Measurements from ENCODE around the gene FANCD2OS.
"Not testable (repeated sequence)": the region's sequence is repeated elsewhere in the genome, so short reads cannot be mapped to it uniquely, and the experiment has no call there.

The FANCD2OS gene

GRCh38 chr3:10106919-10107318, 1.1 kb downstream of the FANCD2OS start:
- DNase-seq (ENCODE audit: extremely low spot score): no peak
- no peak for TF ChIP-seq L3MBTL2 (conservative IDR thresholded peaks at IDR 0.05)
- no peak for TF ChIP-seq FOXK2 (IDR thresholded peaks at IDR 0.05)
- TF ChIP-seq TARDBP (IDR thresholded peaks at IDR 0.05): no peak
- TF ChIP-seq FOXM1 (IDR thresholded peaks at IDR 0.05; ENCODE audit: borderline replicate concordance): no peak
- TF ChIP-seq BHLHE40 (IDR thresholded peaks at IDR 0.05; ENCODE audit: borderline replicate concordance): no peak
- no peak for TF ChIP-seq NFRKB (IDR thresholded peaks at IDR 0.05)
- TF ChIP-seq FOXA1 (IDR thresholded peaks at IDR 0.05): no peak
- TF ChIP-seq SUZ12 (IDR thresholded peaks at IDR 0.05): no peak
- TF ChIP-seq HDGF (IDR thresholded peaks at IDR 0.05; ENCODE audit: borderline replicate concordance): no peak
- CTCF ChIA-PET: no interaction called here
- POLR2A ChIA-PET: no interaction called here

GRCh38 chr3:10099041-10099440, 9.0 kb downstream of the FANCD2OS start:
- TF ChIP-seq TARDBP (IDR thresholded peaks at IDR 0.05) (no peak), CTBP1 (IDR thresholded peaks at IDR 0.05; ENCODE audit: borderline replicate concordance) (no peak), ELF4 (IDR thresholded peaks at IDR 0.05) (no peak), L3MBTL2 (conservative IDR thresholded peaks at IDR 0.05) (no peak), PKNOX1 (IDR thresholded peaks at IDR 0.05) (no peak), FOXM1 (IDR thresholded peaks at IDR 0.05; ENCODE audit: borderline replicate concordance) (no peak), FOXA1 (IDR thresholded peaks at IDR 0.05) (no peak), FOXK2 (IDR thresholded peaks at IDR 0.05) (no peak), ARNT (IDR thresholded peaks at IDR 0.05) (no peak), LEF1 (IDR thresholded peaks at IDR 0.05; ENCODE audit: borderline replicate concordance) (no peak), SP1 (IDR thresholded peaks at IDR 0.05) (no peak), ZNF384 (IDR thresholded peaks at IDR 0.05) (no peak), NFRKB (IDR thresholded peaks at IDR 0.05) (no peak), HDGF (IDR thresholded peaks at IDR 0.05; ENCODE audit: borderline replicate concordance) (no peak), SUZ12 (IDR thresholded peaks at IDR 0.05) (no peak), BHLHE40 (IDR thresholded peaks at IDR 0.05; ENCODE audit: borderline replicate concordance) (no peak)
- CTCF ChIA-PET: no interaction called here
- no peak for DNase-seq (ENCODE audit: extremely low spot score)
- POLR2A ChIA-PET: no interaction called here

GRCh38 chr3:10093678-10094077, 14.4 kb downstream of the FANCD2OS start:
- TF ChIP-seq LEF1 (IDR thresholded peaks at IDR 0.05; ENCODE audit: borderline replicate concordance): no peak
- no peak for TF ChIP-seq ZNF384 (IDR thresholded peaks at IDR 0.05)
- TF ChIP-seq CTBP1 (IDR thresholded peaks at IDR 0.05; ENCODE audit: borderline replicate concordance): no peak
- no peak for TF ChIP-seq FOXK2 (IDR thresholded peaks at IDR 0.05)
- no peak for TF ChIP-seq TARDBP (IDR thresholded peaks at IDR 0.05)
- no peak for TF ChIP-seq SP1 (IDR thresholded peaks at IDR 0.05)
- no peak for TF ChIP-seq NFRKB (IDR thresholded peaks at IDR 0.05)
- no peak for TF ChIP-seq HDGF (IDR thresholded peaks at IDR 0.05; ENCODE audit: borderline replicate concordance)
- TF ChIP-seq ELF4 (IDR thresholded peaks at IDR 0.05): no peak
- CTCF ChIA-PET: no interaction called here
- POLR2A ChIA-PET: no interaction called here
- no peak for DNase-seq (ENCODE audit: extremely low spot score)

GRCh38 chr3:10091387-10091786, 16.7 kb downstream of the FANCD2OS start:
- DNase-seq (ENCODE audit: extremely low spot score); CTCF ChIA-PET; POLR2A ChIA-PET: not testable (repeated sequence)

- DNase-seq (ENCODE audit: extremely low spot score); CTCF ChIA-PET; POLR2A ChIA-PET: not testable (repeated sequence)
These were observed 17.3 kb downstream of the FANCD2OS start for GRCh38 chr3:10090774-10091173.

GRCh38 chr3:10090179-10090578, 17.9 kb downstream of the FANCD2OS start:
- DNase-seq (ENCODE audit: extremely low spot score): no peak
- no peak for TF ChIP-seq CTBP1 (IDR thresholded peaks at IDR 0.05; ENCODE audit: borderline replicate concordance)
- no peak for TF ChIP-seq ELF4 (IDR thresholded peaks at IDR 0.05)
- TF ChIP-seq BHLHE40 (IDR thresholded peaks at IDR 0.05; ENCODE audit: borderline replicate concordance): no peak
- no peak for TF ChIP-seq TARDBP (IDR thresholded peaks at IDR 0.05)
- TF ChIP-seq ARNT (IDR thresholded peaks at IDR 0.05): no peak
- ChIA-PET CTCF (no interaction called here), POLR2A (no interaction called here)

GRCh38 chr3:10088256-10088655, 19.8 kb downstream of the FANCD2OS start:
- TF ChIP-seq NFRKB (IDR thresholded peaks at IDR 0.05) (no peak), ZNF384 (IDR thresholded peaks at IDR 0.05) (no peak)
- ChIA-PET CTCF (no interaction called here), POLR2A (no interaction called here)
- DNase-seq (ENCODE audit: extremely low spot score): no peak

GRCh38 chr3:10085738-10086137, 22.3 kb downstream of the FANCD2OS start:
- DNase-seq (ENCODE audit: extremely low spot score): no peak
- POLR2A ChIA-PET: no interaction called here
- TF ChIP-seq SP1 (IDR thresholded peaks at IDR 0.05) (no peak), ARNT (IDR thresholded peaks at IDR 0.05) (no peak), SUZ12 (IDR thresholded peaks at IDR 0.05) (no peak), ZNF384 (IDR thresholded peaks at IDR 0.05) (no peak), CTBP1 (IDR thresholded peaks at IDR 0.05; ENCODE audit: borderline replicate concordance) (no peak), TARDBP (IDR thresholded peaks at IDR 0.05) (no peak), HDGF (IDR thresholded peaks at IDR 0.05; ENCODE audit: borderline replicate concordance) (no peak), FOXA1 (IDR thresholded peaks at IDR 0.05) (no peak), BHLHE40 (IDR thresholded peaks at IDR 0.05; ENCODE audit: borderline replicate concordance) (no peak)
- CTCF ChIA-PET: no interaction called here

GRCh38 chr3:10081871-10082270, 26.2 kb downstream of the FANCD2OS start:
- ChIA-PET CTCF (interaction anchor here (0.6 kb wide), 1 partner anchor 105 kb away, joined by 4 read pairs; no protein-coding TSS in a partner anchor), POLR2A (no interaction called here)
- TF ChIP-seq LEF1 (IDR thresholded peaks at IDR 0.05; ENCODE audit: borderline replicate concordance) (no peak), FOXM1 (IDR thresholded peaks at IDR 0.05; ENCODE audit: borderline replicate concordance) (no peak), FOXA1 (IDR thresholded peaks at IDR 0.05) (no peak), HDGF (IDR thresholded peaks at IDR 0.05; ENCODE audit: borderline replicate concordance) (no peak), TARDBP (IDR thresholded peaks at IDR 0.05) (no peak), ZNF384 (IDR thresholded peaks at IDR 0.05) (no peak), ELF4 (IDR thresholded peaks at IDR 0.05) (no peak), SP1 (IDR thresholded peaks at IDR 0.05) (no peak), CTBP1 (IDR thresholded peaks at IDR 0.05; ENCODE audit: borderline replicate concordance) (no peak), SUZ12 (IDR thresholded peaks at IDR 0.05) (no peak)
- no peak for DNase-seq (ENCODE audit: extremely low spot score)

Data from HEK293T (cell line).